ENCODE results near the gene RTL10. TPM values are rescaled to one million over a fixed set of nuclear protein-coding genes. Genes with fewer than 3 reads are reported as not detected.

The RTL10 gene
- total and polyA plus RNA-seq, 10 of the 15 experiments (the other 5 are each of a cell fraction or from before 2014, with no cell fraction given) = 5.3 to 18.1 (median 10.3) TPM

DNA sequence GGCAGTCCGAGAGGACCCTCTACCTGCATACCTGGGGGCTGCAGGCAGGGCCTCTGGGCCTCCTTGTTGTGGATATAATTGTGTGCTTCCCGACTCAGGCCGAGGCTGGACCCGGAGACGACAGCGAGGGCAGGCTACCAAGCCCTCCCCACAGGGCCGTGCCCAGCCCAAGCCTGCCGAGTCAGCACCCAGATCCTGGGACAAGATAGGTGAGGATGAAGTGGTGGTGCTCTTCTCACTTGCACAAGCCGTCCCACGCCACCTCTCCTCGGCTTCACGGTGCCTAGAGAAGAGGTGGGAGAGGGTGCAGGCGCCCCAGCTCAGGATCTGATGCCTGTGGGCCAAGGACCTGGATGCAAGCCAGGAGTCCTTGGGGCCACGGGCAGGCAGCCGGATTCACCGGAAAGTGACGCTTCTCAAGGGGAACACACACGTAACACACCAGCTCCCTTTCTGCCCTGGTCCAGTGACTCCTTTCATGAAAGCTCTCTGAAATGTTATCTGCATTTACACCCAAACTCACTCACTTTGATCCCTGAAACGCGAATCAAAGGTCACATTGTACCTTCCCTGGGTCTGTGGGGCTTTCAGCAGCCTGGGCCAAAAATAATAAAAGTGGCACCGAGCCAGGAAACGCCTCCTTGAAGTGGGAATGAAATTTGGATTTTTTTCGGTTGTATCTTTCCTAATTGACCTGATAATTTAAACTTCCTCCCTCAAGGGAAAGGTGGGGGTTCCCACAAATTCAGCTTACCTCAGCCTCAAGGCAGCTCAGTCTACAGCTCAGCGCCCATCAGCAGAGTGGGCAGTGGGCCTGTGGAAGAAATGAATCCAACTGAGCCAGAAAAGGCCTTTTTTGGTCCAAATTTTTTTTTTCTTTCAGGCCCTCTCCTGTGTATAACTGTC is 1.1 kb upstream of the RTL10 start (continued):
- TF ChIP-seq, protein P1, sequence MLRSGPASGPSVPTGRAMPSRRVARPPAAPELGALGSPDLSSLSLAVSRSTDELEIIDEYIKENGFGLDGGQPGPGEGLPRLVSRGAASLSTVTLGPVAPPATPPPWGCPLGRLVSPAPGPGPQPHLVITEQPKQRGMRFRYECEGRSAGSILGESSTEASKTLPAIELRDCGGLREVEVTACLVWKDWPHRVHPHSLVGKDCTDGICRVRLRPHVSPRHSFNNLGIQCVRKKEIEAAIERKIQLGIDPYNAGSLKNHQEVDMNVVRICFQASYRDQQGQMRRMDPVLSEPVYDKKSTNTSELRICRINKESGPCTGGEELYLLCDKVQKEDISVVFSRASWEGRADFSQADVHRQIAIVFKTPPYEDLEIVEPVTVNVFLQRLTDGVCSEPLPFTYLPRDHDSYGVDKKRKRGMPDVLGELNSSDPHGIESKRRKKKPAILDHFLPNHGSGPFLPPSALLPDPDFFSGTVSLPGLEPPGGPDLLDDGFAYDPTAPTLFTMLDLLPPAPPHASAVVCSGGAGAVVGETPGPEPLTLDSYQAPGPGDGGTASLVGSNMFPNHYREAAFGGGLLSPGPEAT (IDR thresholded peaks at IDR 0.05; ENCODE audit: low read depth) = peak; percentile 60; the same call in 1 of the 2 replicates
- TF ChIP-seq ZNF24 (IDR thresholded peaks at IDR 0.05) (no peak), IKZF2 (IDR thresholded peaks at IDR 0.05) (peak; percentile 41 to 47; a peak in 1 of 4 replicates), SMAD1 (IDR thresholded peaks at IDR 0.05; ENCODE audit: low read depth, partially characterized antibody) (peak; percentile 89), KAT2A (conservative IDR thresholded peaks at IDR 0.05; ENCODE audit: control insufficient read depth, low read depth, low read length) (no peak), NRF1 (conservative IDR thresholded peaks at IDR 0.05; ENCODE audit: low read depth, low read length) (no peak), CREM (IDR thresholded peaks at IDR 0.05; ENCODE audit: low read depth) (peak; percentile 65), POLR2A (IDR thresholded peaks at IDR 0.05; ENCODE audit: low read depth, low read length) (peak; percentile 56), MTA2 (IDR thresholded peaks at IDR 0.05; ENCODE audit: low read depth) (no peak), ZNF274 (IDR thresholded peaks at IDR 0.05; ENCODE audit: insufficient read depth, insufficient read length) (no peak), NFYB (IDR thresholded peaks at IDR 0.05; ENCODE audit: insufficient read depth, low read depth, low read length) (no peak), CBX3 (IDR thresholded peaks at IDR 0.05; ENCODE audit: borderline replicate concordance, low read depth) (no peak)
